A549 (cell line): ENCODE data around the gene COL8A1. TPM values are rescaled to one million over a fixed set of nuclear protein-coding genes. Genes with fewer than 3 reads are reported as not detected.

ENCODE experiments used
- ATAC-seq, 2 experiments: fragments of 200-7000 bp in 1 of 2; fragments of >200 bp in 1 of 2; cut with Nextera tagmentation in 1 of 2; cut with Tn5 transposase in 1 of 2; 3 replicates each; pipeline versions ENCODE4 v1.8.0 to v1.9.1; 2018 to 2020; ENCODE audit warnings: mild to moderate bottlenecking in 1 of 2, moderate library complexity in 1 of 2
- CTCF ChIA-PET: fragments of 300-600 bp; sonication (Branson Sonifier 250); formaldehyde crosslinking; extraction: SDS; loops from one replicate; lab custom pipeline; 2021; ENCODE audit warnings: antibody characterized with exemption, inconsistent platforms; lab: Yijun Ruan, JAX
- POLR2A ChIA-PET: fragments of 350-600 bp; formaldehyde crosslinking; extraction: SDS; loops from one replicate; lab custom pipeline; 2021; ENCODE audit warnings: antibody characterized with exemption, inconsistent platforms; lab: Yijun Ruan, JAX
- DNase-seq, 2 experiments: peaks; one replicate each; pipeline versions ENCODE4 v3.0.0 to v3.0.0-alpha.2; 2011 to 2016; ENCODE audit warnings: low read depth in 1 of 2, low spot score in 1 of 2
- FAIRE-seq: peaks from 2 replicates; lab custom pipeline; 2011; peaks lifted over from hg19 to GRCh38; lab: Jason Lieb, UNC
- H3K27ac ChIP-seq, 2 experiments: fragments of >200 bp; sonication (Bioruptor Twin); formaldehyde crosslinking; 3 replicates each; pipeline ENCODE4 v1.5.1; 2016 to 2017
- H3K4me1 ChIP-seq: fragments of >200 bp; sonication (Bioruptor Twin); formaldehyde crosslinking; 3 replicates; pipeline ENCODE4 v1.6.1; 2016
- H3K4me2 ChIP-seq: fragments of >200 bp; sonication (Bioruptor Twin); formaldehyde crosslinking; 3 replicates; pipeline ENCODE4 v1.6.1; 2016
- H3K4me3 ChIP-seq: fragments of >200 bp; sonication (Bioruptor Twin); formaldehyde crosslinking; 3 replicates; pipeline ENCODE4 v1.5.1; 2016
- H3K9me3 ChIP-seq: fragments of >200 bp; sonication (Bioruptor Twin); formaldehyde crosslinking; 3 replicates; pipeline ENCODE4 v1.6.1; 2016
- ATOH8 ChIP-seq: fragments of 250-450 bp; sonication (Bioruptor Pico); IDR thresholded peaks from 2 replicates; pipeline ENCODE4 v1.5.0; 2020; ENCODE audit warnings: low read depth, mild to moderate bottlenecking, moderate library complexity
- BCL3 ChIP-seq: fragments of >200 bp; sonication (Bioruptor Twin); formaldehyde crosslinking; IDR thresholded peaks from 3 replicates; pipeline ENCODE4 v1.6.1; 2016
- CBX2 ChIP-seq: fragments of 200-600 bp; sonication (generic); IDR thresholded peaks from 2 replicates; pipeline ENCODE4 v1.6.1; 2016; ENCODE audit warnings: low read depth, mild to moderate bottlenecking, borderline replicate concordance
- CEBPB ChIP-seq, 2 experiments: fragments of >200 bp in 1 of 2; sonication (Bioruptor Twin) in 1 of 2; formaldehyde crosslinking in 1 of 2; IDR thresholded peaks; 2 replicates each; pipeline ENCODE4 v1.6.1; 2012 to 2016
- CTCF ChIP-seq: fragments of >200 bp; sonication (Bioruptor Twin); formaldehyde crosslinking; IDR thresholded peaks from 3 replicates; pipeline ENCODE4 v1.5.1; 2016
- E2F6 ChIP-seq: IDR thresholded peaks from 2 replicates; pipeline ENCODE4 v1.6.1; 2012; ENCODE audit warnings: low read depth, borderline replicate concordance
- EHMT2 ChIP-seq: fragments of 200-600 bp; sonication (generic); IDR thresholded peaks from 2 replicates; pipeline ENCODE4 v1.6.1; 2016; ENCODE audit warnings: antibody characterized with exemption, low read depth, mild to moderate bottlenecking, moderate library complexity
- ELK1 ChIP-seq: fragments of 150-350 bp; IDR thresholded peaks from 2 replicates; pipeline ENCODE4 v1.6.1; 2014; ENCODE audit warnings: low read depth, mild to moderate bottlenecking, low read length
- ESRRA ChIP-seq: fragments of 150-350 bp; IDR thresholded peaks from 2 replicates; pipeline ENCODE4 v1.6.1; 2014; ENCODE audit warnings: mild to moderate bottlenecking, low read length, borderline replicate concordance
- FOSB ChIP-seq: fragments of 250-450 bp; sonication (Bioruptor Pico); IDR thresholded peaks from 2 replicates; pipeline ENCODE4 v1.5.0; 2020; ENCODE audit warnings: mild to moderate bottlenecking, moderate library complexity
- FOXS1 ChIP-seq: fragments of 250-450 bp; sonication (Bioruptor Pico); IDR thresholded peaks from 2 replicates; pipeline ENCODE4 v1.5.0; 2020; ENCODE audit warnings: mild to moderate bottlenecking, moderate library complexity
- JUNB ChIP-seq: fragments of >200 bp; sonication (Bioruptor Twin); formaldehyde crosslinking; IDR thresholded peaks from 2 replicates; pipeline ENCODE4 v1.6.1; 2016
- KDM1A ChIP-seq: fragments of 200-600 bp; sonication (generic); IDR thresholded peaks from 2 replicates; pipeline ENCODE4 v1.6.1; 2016; ENCODE audit warnings: low read depth, mild to moderate bottlenecking
- MAX ChIP-seq: IDR thresholded peaks from 2 replicates; pipeline ENCODE4 v1.6.1; 2012
- PBX3 ChIP-seq: IDR thresholded peaks from 2 replicates; pipeline ENCODE4 v1.6.1; 2012
- PHF8 ChIP-seq: fragments of 200-600 bp; sonication (generic); IDR thresholded peaks from 2 replicates; pipeline ENCODE4 v1.6.1; 2016; ENCODE audit warnings: low read depth, mild to moderate bottlenecking, antibody characterized with exemption, moderate library complexity, borderline replicate concordance
- POLR2A ChIP-seq: IDR thresholded peaks from 2 replicates; pipeline ENCODE4 v1.6.1; 2012; ENCODE audit warnings: mild to moderate bottlenecking, low read length
- SMC3 ChIP-seq: fragments of >200 bp; sonication (Bioruptor Twin); formaldehyde crosslinking; IDR thresholded peaks from 3 replicates; pipeline ENCODE4 v1.6.1; 2018; ENCODE audit warnings: inconsistent platforms
- TP53 ChIP-seq: fragments of 250-450 bp; sonication (Bioruptor Pico); IDR thresholded peaks from 2 replicates; pipeline ENCODE4 v1.5.0; 2021; ENCODE audit warnings: mild to moderate bottlenecking, moderate library complexity
- ZC3H11A ChIP-seq: fragments of 450-650 bp; IDR thresholded peaks from 2 replicates; pipeline ENCODE4 v1.6.1; 2014; ENCODE audit warnings: antibody characterized with exemption, mild to moderate bottlenecking
- ZNF302 ChIP-seq: fragments of 250-450 bp; sonication (Bioruptor Pico); IDR thresholded peaks from 2 replicates; pipeline ENCODE4 v1.9.0; 2021; ENCODE audit warnings: inconsistent platforms, mild to moderate bottlenecking, moderate library complexity
- WGBS: methylation state at CpG from one replicate; pipeline ENCODE4 v1.1.6; 2017; ENCODE audit errors: missing lambda C conversion rate; 5-methylcytosine and 5-hydroxymethylcytosine counted together
- polyA plus RNA-seq, 4 experiments: library from polyadenylated mRNA; depleted of rRNA in 3 of 4; stranded (reverse); fragments of >200 nt; fragmentation: RNase III in 1 of 4; extraction: RNeasy Plus Mini Kit Qiagen cat#74134 plus additional on column Dnase treatment in 1 of 4; gene quantifications; 2 replicates in 3 of 4; 3 replicates in 1 of 4; pipeline ENCODE4 v1.2.3, GENCODE V29; 2011 to 2017

Gene COL8A1
- polyA plus RNA-seq, 2 of the 4 experiments (the other 2 are of a cell fraction) = not detected

- Histone ChIP-seq H3K9me3 (no peaks in the 10 kb centered on the region), H3K4me1 (peaks cover 5% of the 10 kb centered on the region; the same call in 2 of the 3 replicates), H3K27ac (no peak overlapping the region), H3K4me2 (no peak overlapping the region), H3K4me3 (no peak overlapping the region)
- DNase-seq (no peak), ATAC-seq (no peak), FAIRE-seq (no peak)
- TF ChIP-seq CBX2 (no peak), PBX3 (no peak)
- POLR2A ChIA-PET = no interaction called here
- 12% methylated on average over 3 of the region's 3 CpGs for WGBS
- CTCF ChIA-PET = interaction anchor here (0.7 to 2.1 kb wide), 3 partner anchors 16 to 157 kb away, joined by 3 to 6 read pairs (median 5); no protein-coding TSS in a partner anchor
These were observed 18.2 kb downstream of the COL8A1 start for GRCh38 chr3:99656624-99657023.

GRCh38 chr3:99658274-99658673, 19.9 kb downstream of the COL8A1 start:
- H3K4me3 ChIP-seq = no peak overlapping the region
- no peak overlapping the region for H3K4me2 ChIP-seq
- DNase-seq = no peak
- ATAC-seq = no peak
- TF ChIP-seq FOXS1 (CRISPR knock-in tag) = no peak
- TF ChIP-seq CEBPB (IDR thresholded peaks at IDR 0.05) = no peak
- TF ChIP-seq ZNF302 (CRISPR knock-in tag) = no peak
- TF ChIP-seq ZC3H11A = no peak
- TF ChIP-seq FOSB (CRISPR knock-in tag) = no peak
- no peak for TF ChIP-seq EHMT2
- TF ChIP-seq TP53 (CRISPR knock-in tag) = no peak
- TF ChIP-seq SMC3 = no peak
- no peak for TF ChIP-seq JUNB
- TF ChIP-seq ATOH8 (CRISPR knock-in tag) = no peak
- no peak for TF ChIP-seq BCL3
- no peak for TF ChIP-seq PHF8
- no peak for TF ChIP-seq MAX
- TF ChIP-seq KDM1A = no peak
- no peak for TF ChIP-seq POLR2A
- no peak for TF ChIP-seq ESRRA
- TF ChIP-seq ELK1 = no peak
- no peak for TF ChIP-seq CTCF
- no peak for TF ChIP-seq E2F6
- TF ChIP-seq, all 56 proteins: peak for 0
- 44% methylated on average over 2 of the region's 2 CpGs for WGBS
- ChIA-PET CTCF (interaction anchor here (1.1 to 1.7 kb wide), 2 partner anchors 13 to 28 kb away, joined by 3 to 7 read pairs; no protein-coding TSS in a partner anchor), POLR2A (no interaction called here)
- Histone ChIP-seq H3K27ac (no peak overlapping the region), H3K4me1 (no peaks in the 10 kb centered on the region), H3K9me3 (no peaks in the 10 kb centered on the region)
- FAIRE-seq = no peak
